ENCODE results near the gene RRP8.

DNA sequence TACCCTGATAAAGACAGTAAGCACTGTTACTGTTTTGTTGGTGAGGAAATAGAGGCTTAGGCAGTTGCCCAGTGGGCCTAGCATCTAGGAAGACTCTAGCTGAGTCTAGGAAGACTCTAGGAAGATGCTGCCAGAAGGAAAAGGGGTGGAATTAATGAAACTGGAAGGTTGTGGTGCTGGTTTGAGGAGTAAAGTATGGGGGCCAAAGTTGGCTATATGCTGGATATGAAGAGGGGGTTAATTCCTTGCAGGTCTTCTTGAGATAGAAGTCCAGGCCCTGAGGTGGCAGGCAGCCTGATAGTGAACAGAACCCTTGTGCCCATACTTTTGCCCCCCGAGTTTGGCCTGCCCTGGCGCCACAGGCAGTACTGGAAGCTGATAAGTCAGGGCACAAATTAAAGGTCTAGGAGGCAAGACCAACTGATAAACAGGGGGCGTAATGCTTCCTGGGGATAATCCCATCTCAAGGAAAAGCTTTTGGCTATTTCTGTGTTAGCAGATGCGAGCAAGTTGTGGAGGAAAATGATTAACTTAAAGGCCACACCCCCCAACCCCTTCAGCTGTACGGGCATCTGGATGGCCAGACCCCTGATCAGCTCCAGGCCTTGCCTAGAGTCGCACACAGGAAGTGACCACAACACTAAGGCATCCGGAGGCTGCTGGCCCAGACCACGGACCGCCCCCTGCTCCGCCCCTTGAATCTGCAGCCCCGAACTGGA, 3.2 kb upstream of the RRP8 start:
- TF ChIP-seq POLR2AphosphoS5 (IDR thresholded peaks at IDR 0.05; ENCODE audit: borderline replicate concordance, low read depth, low read length) (no peak), EZH2 (IDR thresholded peaks at IDR 0.05) (no peak), FOXP2 (optimal IDR thresholded peaks at IDR 0.05; ENCODE audit: control extremely low read depth, extremely low read length, insufficient read depth) (no peak)
